HL-60 (cell line): ENCODE measurements around the gene RFXAP.

Source experiments
- POLR2AphosphoS5 ChIP-seq: IDR thresholded peaks from 2 replicates; pipeline ENCODE4 v1.6.1; 2012; ENCODE audit warnings: low read depth
- SPI1 ChIP-seq: IDR thresholded peaks from 2 replicates; pipeline ENCODE4 v1.6.1; 2012; ENCODE audit warnings: low read depth, mild to moderate bottlenecking, borderline replicate concordance
- TF ChIP-seq, protein P1 (sequence below): IDR thresholded peaks from one replicate; pipeline ENCODE4 v1.5.1; 2011; ENCODE audit warnings: low read length, control low read depth, inconsistent platforms; ENCODE audit not compliant: insufficient read depth
- TF ChIP-seq, protein P2 (sequence below): IDR thresholded peaks from 2 replicates; pipeline ENCODE4 v1.6.1; 2012; ENCODE audit warnings: low read depth; ENCODE audit not compliant: insufficient replicate concordance

DNA sequence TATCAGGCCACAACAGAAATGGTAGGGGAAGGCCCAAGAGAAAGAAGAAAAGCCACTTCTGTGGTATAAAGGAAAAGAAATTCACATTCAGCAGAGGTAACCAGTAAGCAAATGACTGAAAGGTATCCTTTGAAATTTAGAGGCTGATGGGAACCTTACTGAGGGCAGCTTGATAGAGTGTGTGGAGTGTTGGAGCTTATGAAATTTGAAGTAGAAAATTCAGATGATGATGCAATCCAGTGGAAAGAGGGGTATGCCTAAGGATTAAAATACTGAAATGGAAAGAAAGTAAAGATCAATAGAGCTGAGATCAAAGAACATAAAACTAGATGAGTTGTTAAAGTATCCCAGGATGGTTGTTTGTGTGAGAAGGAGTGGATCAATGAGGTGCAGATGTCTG, 42.8 kb upstream of the RFXAP start:
- TF ChIP-seq, protein P1, sequence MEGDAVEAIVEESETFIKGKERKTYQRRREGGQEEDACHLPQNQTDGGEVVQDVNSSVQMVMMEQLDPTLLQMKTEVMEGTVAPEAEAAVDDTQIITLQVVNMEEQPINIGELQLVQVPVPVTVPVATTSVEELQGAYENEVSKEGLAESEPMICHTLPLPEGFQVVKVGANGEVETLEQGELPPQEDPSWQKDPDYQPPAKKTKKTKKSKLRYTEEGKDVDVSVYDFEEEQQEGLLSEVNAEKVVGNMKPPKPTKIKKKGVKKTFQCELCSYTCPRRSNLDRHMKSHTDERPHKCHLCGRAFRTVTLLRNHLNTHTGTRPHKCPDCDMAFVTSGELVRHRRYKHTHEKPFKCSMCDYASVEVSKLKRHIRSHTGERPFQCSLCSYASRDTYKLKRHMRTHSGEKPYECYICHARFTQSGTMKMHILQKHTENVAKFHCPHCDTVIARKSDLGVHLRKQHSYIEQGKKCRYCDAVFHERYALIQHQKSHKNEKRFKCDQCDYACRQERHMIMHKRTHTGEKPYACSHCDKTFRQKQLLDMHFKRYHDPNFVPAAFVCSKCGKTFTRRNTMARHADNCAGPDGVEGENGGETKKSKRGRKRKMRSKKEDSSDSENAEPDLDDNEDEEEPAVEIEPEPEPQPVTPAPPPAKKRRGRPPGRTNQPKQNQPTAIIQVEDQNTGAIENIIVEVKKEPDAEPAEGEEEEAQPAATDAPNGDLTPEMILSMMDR = no peak
- TF ChIP-seq POLR2AphosphoS5 = no peak
- TF ChIP-seq SPI1 = no peak
- TF ChIP-seq, protein P2, sequence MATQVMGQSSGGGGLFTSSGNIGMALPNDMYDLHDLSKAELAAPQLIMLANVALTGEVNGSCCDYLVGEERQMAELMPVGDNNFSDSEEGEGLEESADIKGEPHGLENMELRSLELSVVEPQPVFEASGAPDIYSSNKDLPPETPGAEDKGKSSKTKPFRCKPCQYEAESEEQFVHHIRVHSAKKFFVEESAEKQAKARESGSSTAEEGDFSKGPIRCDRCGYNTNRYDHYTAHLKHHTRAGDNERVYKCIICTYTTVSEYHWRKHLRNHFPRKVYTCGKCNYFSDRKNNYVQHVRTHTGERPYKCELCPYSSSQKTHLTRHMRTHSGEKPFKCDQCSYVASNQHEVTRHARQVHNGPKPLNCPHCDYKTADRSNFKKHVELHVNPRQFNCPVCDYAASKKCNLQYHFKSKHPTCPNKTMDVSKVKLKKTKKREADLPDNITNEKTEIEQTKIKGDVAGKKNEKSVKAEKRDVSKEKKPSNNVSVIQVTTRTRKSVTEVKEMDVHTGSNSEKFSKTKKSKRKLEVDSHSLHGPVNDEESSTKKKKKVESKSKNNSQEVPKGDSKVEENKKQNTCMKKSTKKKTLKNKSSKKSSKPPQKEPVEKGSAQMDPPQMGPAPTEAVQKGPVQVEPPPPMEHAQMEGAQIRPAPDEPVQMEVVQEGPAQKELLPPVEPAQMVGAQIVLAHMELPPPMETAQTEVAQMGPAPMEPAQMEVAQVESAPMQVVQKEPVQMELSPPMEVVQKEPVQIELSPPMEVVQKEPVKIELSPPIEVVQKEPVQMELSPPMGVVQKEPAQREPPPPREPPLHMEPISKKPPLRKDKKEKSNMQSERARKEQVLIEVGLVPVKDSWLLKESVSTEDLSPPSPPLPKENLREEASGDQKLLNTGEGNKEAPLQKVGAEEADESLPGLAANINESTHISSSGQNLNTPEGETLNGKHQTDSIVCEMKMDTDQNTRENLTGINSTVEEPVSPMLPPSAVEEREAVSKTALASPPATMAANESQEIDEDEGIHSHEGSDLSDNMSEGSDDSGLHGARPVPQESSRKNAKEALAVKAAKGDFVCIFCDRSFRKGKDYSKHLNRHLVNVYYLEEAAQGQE = no peak
